HK-2 (cell line): ENCODE data around the gene GRIK4.

ENCODE experiments used
- DNase-seq: peaks from one replicate; pipeline ENCODE4 v3.0.0-alpha.2; 2018; ENCODE audit not compliant: unreplicated experiment

The GRIK4 gene

GRCh38 chr11:120510406-120511115, 987 bp upstream of the GRIK4 start:
- no peak for DNase-seq

GRCh38 chr11:120511820-120512738, 531 bp downstream of the GRIK4 start:
- DNase-seq: no peak

GRCh38 chr11:120512739-120513435, 1.3 kb downstream of the GRIK4 start:
- DNase-seq: no peak

- no peak for DNase-seq
These were observed 2.1 kb downstream of the GRIK4 start for GRCh38 chr11:120513436-120514315.

GRCh38 chr11:120514541-120515121, 3.1 kb downstream of the GRIK4 start:
- no peak for DNase-seq

GRCh38 chr11:120515186-120515723, 3.7 kb downstream of the GRIK4 start:
- DNase-seq: no peak

GRCh38 chr11:120516461-120517389, 5.2 kb downstream of the GRIK4 start:
- no peak for DNase-seq

GRCh38 chr11:120517390-120517761, 5.8 kb downstream of the GRIK4 start:
- no peak for DNase-seq

- DNase-seq: no peak
These were observed 6.3 kb downstream of the GRIK4 start for GRCh38 chr11:120517801-120518291.

- DNase-seq: no peak
These were observed 6.8 kb downstream of the GRIK4 start for GRCh38 chr11:120518356-120518755.

- DNase-seq: no peak
These were observed 7.9 kb downstream of the GRIK4 start for GRCh38 chr11:120519474-120519873.

- no peak for DNase-seq
These were observed 8.7 kb downstream of the GRIK4 start for GRCh38 chr11:120520091-120520822.

- DNase-seq: no peak
These were observed 9.6 kb downstream of the GRIK4 start for GRCh38 chr11:120521176-120521575.

- DNase-seq: no peak
These were observed 10.5 kb downstream of the GRIK4 start for GRCh38 chr11:120522021-120522420.

GRCh38 chr11:120522736-120523135, 11.2 kb downstream of the GRIK4 start:
- no peak for DNase-seq

- no peak for DNase-seq
These were observed 11.6 kb downstream of the GRIK4 start for GRCh38 chr11:120523196-120523595.

- no peak for DNase-seq
These were observed 13.1 kb downstream of the GRIK4 start for GRCh38 chr11:120524536-120525085.
